Keratinocyte (primary cell): Measurements from ENCODE around the gene ANKRD6.

Experiments
- EZH2 ChIP-seq: IDR thresholded peaks from one replicate; pipeline ENCODE4 v1.6.1; 2012; ENCODE audit warnings: inconsistent platforms, mild to moderate bottlenecking, low read length, moderate library complexity
- TF ChIP-seq, protein P1 (sequence below), 3 experiments: IDR thresholded peaks in 1 of 3; conservative IDR thresholded peaks in 1 of 3; optimal IDR thresholded peaks in 1 of 3; 2 replicates in 2 of 3; 3 replicates in 1 of 3; pipeline versions ENCODE3 to v1.5.1; 2011; ENCODE audit warnings: low read length in 3 of 3, mild to moderate bottlenecking in 3 of 3, moderate library complexity in 2 of 3, control low read depth in 1 of 3, inconsistent platforms in 1 of 3; ENCODE audit not compliant: insufficient read depth in 2 of 3; ENCODE audit errors: extremely low read depth in 1 of 3

DNA sequence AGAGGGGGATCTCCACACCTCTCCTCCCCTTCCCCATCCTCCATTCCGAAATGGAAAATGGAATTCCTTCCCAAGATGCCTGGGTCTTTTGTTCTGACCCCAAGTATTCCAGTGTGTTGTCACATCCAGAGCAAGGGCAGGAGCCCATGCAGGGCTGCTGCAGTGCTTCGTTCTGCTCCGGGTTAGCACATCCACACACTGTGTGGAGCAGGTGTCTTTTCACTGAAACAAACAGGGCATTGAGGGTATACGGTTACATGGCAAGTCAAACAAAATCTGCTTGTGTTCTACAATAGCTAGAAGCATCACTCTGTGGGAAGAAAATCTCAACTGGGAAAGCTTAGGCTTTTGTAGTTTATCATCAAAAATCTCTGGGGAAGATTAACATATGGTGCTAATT, 148.7 kb downstream of the ANKRD6 start:
- TF ChIP-seq, protein P1, sequence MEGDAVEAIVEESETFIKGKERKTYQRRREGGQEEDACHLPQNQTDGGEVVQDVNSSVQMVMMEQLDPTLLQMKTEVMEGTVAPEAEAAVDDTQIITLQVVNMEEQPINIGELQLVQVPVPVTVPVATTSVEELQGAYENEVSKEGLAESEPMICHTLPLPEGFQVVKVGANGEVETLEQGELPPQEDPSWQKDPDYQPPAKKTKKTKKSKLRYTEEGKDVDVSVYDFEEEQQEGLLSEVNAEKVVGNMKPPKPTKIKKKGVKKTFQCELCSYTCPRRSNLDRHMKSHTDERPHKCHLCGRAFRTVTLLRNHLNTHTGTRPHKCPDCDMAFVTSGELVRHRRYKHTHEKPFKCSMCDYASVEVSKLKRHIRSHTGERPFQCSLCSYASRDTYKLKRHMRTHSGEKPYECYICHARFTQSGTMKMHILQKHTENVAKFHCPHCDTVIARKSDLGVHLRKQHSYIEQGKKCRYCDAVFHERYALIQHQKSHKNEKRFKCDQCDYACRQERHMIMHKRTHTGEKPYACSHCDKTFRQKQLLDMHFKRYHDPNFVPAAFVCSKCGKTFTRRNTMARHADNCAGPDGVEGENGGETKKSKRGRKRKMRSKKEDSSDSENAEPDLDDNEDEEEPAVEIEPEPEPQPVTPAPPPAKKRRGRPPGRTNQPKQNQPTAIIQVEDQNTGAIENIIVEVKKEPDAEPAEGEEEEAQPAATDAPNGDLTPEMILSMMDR (optimal IDR thresholded peaks at IDR 0.05 in 1 of 3, IDR thresholded peaks at IDR 0.05 in 1 of 3, conservative IDR thresholded peaks at IDR 0.05 in 1 of 3; ENCODE audit: extremely low read depth in 1 of 3, insufficient read depth in 2 of 3, low read length in 3 of 3): no peak
- no peak for TF ChIP-seq EZH2
